GM12872 (cell line): ENCODE measurements around the gene SNAPC4.

Source experiments
- TF ChIP-seq, protein P1 (sequence below): IDR thresholded peaks from 3 replicates; pipeline ENCODE4 v1.5.1; 2011; ENCODE audit warnings: low read depth, mild to moderate bottlenecking, low read length, moderate library complexity; ENCODE audit not compliant: insufficient read depth

Gene SNAPC4

DNA sequence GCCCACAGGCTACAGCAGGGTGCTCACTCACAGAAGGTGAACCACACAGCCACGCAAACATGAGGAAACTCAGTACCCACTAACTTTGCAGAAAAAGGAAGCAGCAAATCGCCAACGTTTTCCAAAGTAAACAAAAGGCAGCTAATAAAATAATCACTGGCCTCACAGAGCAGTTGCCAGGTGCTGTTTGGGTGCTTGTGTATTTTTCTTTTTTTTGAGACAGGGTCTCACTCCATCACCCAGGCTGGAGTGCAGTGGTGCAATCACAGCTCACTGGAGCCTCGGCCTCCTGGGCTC, 3.8 kb downstream of the SNAPC4 start:
- TF ChIP-seq, protein P1, sequence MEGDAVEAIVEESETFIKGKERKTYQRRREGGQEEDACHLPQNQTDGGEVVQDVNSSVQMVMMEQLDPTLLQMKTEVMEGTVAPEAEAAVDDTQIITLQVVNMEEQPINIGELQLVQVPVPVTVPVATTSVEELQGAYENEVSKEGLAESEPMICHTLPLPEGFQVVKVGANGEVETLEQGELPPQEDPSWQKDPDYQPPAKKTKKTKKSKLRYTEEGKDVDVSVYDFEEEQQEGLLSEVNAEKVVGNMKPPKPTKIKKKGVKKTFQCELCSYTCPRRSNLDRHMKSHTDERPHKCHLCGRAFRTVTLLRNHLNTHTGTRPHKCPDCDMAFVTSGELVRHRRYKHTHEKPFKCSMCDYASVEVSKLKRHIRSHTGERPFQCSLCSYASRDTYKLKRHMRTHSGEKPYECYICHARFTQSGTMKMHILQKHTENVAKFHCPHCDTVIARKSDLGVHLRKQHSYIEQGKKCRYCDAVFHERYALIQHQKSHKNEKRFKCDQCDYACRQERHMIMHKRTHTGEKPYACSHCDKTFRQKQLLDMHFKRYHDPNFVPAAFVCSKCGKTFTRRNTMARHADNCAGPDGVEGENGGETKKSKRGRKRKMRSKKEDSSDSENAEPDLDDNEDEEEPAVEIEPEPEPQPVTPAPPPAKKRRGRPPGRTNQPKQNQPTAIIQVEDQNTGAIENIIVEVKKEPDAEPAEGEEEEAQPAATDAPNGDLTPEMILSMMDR, result no peak

DNA sequence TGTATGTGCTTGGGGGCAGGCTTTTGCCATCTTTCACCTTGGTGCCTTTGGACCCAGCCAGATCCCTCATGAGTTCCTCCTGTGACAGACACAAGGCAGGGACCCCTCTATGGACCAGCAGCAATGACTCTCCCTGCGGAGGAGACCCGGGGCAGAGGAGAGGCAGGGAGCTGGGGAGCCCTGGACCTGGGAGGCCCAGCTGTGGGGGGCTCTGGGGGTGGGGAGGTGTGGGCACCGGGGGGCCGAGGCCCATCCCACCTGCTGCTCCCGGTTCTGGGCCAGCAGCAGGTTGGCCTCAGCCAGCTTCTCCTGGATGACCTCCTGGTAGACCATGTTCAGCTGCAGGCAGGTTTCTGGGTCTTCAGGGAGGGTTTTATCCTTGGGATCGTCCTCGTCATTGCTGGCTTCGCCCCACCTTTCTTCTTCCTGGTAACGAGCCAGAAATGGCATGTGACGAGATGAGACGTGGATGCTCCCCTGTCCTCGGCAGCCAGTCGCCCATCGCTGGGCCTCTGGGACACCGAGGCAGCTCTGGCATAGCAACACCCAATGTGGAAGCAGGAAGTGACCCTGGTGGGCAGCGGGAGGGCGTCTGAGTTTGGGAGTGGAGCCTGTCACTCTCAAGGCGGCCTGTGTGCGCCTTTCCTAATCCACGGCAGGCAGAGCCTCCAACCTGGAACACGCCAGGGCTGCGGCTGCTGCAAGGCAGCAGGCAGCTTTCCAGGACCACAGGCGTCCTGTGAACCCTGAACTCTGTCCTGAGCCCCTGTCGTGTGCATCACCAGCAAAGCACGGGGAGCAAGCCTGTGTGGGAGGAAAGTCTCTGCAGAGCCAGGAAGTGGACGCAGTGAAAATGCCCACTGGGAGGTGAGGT, 4.4 kb downstream of the SNAPC4 start:
- TF ChIP-seq, protein P1, result no peak

DNA sequence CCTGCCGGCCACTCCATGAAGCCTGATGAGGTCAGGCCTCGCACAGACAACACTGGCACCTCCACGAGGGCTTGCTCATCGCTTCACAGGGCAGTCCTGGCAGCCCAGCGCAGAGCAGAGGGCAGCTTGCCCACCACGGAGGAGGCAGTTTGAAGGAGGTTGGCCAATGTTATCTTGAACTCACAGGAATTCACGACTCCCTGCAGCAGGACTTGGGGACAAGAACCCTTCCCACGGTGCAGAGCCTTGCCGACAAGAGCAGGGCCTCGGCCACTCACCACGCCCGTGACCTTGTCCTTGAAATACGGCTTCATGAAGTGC, 5.0 kb downstream of the SNAPC4 start:
- TF ChIP-seq, protein P1, result no peak

GRCh38 chr9:136394312-136395019, 5.5 kb downstream of the SNAPC4 start:
- TF ChIP-seq, protein P1, result no peak

DNA sequence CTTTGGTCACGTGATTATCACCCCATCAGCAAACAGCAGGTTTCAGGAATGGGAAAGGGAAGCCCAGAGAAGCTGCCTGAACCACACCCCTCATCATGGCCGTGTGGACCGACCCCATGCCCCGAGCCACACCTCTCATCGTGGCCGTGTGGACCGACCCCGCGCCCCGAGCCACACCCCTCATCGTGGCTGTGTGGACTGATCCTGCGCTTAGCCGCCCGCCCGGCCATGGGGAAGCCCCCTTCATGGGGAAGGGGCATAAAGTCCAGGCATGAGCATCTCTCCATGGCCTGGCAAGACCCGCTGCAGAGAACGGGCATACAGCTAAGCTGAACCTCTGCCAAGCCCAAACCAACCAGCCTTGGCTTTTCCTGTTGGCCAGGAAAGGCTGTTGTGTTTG, 6.4 kb downstream of the SNAPC4 start:
- TF ChIP-seq, protein P1, result no peak

DNA sequence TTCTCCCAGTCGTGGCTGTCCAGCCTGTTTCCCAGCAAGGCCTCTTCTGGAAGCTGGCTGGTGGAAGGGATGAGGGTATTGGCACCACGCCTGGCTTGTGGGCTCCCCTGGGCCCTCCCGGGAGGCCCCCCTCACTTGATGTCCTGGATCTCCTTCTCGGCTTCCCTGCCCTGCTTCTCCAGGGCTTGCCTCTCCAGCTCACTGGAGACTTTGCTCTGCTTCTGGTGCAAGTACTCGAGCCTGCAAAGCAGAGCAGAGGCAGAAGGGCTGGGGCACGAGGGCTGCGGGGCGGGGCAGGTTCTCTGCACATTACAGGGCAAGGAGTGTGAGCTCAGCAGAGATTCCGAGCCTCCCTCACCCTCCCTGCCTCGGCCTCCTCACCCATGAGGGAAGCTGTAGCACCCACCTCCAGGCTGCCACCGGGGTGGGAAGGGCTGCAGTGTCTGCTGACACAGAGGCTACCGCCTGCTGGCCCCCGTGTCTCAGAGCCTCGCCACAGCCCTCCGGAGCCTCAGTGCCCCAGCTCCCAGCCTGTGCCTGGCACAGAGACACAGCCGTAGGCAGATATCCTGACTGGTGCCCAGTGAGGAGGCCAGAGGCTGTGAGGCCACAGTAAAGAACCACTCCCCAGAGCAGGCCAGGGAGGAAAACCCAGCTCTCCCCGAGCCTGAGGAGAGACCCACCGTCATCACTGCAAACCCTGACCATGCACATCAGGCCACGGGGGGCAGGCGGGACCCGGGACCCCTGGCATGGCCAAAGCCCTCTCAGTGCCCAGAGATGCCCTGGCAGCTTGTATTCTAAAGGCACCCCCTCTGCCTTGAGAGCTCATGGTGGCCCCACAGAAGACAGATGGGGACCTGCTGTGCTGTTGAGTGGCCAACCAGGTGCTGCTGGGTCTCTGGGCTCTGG, 7.2 kb downstream of the SNAPC4 start:
- TF ChIP-seq, protein P1, result no peak
